ENCODE data around the gene ERICH3. TPM values are rescaled to one million over a fixed set of nuclear protein-coding genes. Genes with fewer than 3 reads are reported as not detected.
A peak's percentile ranks its signal among the peaks of the same experiment; 100 is the strongest.

ERICH3 gene
- total RNA-seq, 1 donor from 2014 or later, result not detected

DNA sequence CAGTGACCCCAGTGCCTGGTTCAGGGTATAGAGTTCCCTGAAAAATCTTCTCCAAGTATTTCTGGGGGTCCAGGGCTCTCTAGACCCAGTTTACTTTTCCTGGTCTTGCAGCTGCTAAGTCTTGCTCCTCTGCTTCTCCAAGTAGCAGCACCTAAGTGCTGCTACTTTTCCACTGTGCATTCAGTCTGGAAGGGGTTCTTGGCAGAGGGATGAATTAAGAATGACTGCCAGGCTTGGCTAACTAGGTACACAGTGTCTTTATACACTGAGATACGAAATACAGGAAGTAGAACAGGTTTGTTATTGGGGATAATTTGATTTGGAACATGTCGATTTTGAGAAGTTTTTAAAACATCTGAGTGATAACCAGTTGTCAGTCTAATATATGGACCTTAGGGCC, 24.2 kb upstream of the ERICH3 start:
- Histone ChIP-seq H3K27ac (no peak overlapping the region), H3K36me3 (peaks cover 9% of the 10 kb centered on the region), H3K9me3 (no peaks in the 10 kb centered on the region), H3K4me1 (no peaks in the 10 kb centered on the region), H3K27me3 (no peaks in the 10 kb centered on the region), H3K4me3 (no peak overlapping the region)
- intact Hi-C loops (cut with DNase I), result no loop called here
- TF ChIP-seq, protein P1, sequence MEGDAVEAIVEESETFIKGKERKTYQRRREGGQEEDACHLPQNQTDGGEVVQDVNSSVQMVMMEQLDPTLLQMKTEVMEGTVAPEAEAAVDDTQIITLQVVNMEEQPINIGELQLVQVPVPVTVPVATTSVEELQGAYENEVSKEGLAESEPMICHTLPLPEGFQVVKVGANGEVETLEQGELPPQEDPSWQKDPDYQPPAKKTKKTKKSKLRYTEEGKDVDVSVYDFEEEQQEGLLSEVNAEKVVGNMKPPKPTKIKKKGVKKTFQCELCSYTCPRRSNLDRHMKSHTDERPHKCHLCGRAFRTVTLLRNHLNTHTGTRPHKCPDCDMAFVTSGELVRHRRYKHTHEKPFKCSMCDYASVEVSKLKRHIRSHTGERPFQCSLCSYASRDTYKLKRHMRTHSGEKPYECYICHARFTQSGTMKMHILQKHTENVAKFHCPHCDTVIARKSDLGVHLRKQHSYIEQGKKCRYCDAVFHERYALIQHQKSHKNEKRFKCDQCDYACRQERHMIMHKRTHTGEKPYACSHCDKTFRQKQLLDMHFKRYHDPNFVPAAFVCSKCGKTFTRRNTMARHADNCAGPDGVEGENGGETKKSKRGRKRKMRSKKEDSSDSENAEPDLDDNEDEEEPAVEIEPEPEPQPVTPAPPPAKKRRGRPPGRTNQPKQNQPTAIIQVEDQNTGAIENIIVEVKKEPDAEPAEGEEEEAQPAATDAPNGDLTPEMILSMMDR (IDR thresholded peaks at IDR 0.05), result no peak
- DNase-seq, result no peak
- no peak for ATAC-seq

DNA sequence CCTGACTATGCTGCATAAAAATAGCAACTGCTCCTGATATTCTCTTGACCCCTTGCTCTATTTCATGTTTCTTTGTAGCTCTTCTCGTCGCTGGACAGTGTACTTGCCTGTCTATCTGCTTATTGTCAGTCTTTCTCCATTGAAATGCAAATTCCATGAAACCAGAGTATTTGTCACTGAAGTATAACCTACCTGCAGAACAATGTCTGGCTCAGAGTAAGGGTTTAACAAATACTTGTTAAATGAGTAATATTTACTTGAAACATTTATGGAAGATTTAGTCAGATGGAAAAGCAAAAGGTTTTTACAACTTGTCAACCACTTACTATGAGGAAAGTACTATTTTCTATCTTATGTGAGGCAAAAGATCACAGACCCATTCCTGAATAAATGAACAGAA, 19.9 kb upstream of the ERICH3 start:
- H3K4me3 ChIP-seq, result no peak overlapping the region
- no peak overlapping the region for H3K27ac ChIP-seq
- TF ChIP-seq, protein P1 (IDR thresholded peaks at IDR 0.05), result no peak
- no peaks in the 10 kb centered on the region for H3K4me1 ChIP-seq
- no peaks in the 10 kb centered on the region for H3K36me3 ChIP-seq
- H3K9me3 ChIP-seq, result no peaks in the 10 kb centered on the region
- no peaks in the 10 kb centered on the region for H3K27me3 ChIP-seq
- DNase-seq (no peak), ATAC-seq (no peak)
- intact Hi-C loops (cut with DNase I), result no loop called here

DNA sequence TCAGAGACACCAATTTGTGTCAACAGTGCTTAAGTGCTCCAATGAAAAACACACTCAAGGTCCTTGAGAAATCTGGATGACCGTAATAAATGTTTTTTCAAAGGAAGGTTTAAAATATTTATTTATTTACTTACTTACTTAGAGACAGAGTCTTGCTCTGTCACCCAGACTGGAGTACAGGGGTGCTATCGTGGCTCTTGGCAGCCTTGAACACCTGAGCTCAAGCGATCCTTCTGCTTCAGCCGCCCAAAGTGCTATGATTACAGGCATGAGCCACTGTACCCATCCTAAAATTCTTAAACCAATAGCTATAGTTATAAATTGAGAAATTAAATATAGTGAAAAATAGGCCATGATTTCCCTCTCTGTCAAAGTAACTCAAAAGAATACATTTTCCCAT, 17.3 kb upstream of the ERICH3 start:
- intact Hi-C loops (cut with DNase I), result no loop called here
- no peak overlapping the region for H3K4me3 ChIP-seq
- no peaks in the 10 kb centered on the region for H3K4me1 ChIP-seq
- H3K36me3 ChIP-seq, result no peaks in the 10 kb centered on the region
- ATAC-seq, result no peak
- no peaks in the 10 kb centered on the region for H3K9me3 ChIP-seq
- TF ChIP-seq, protein P1 (IDR thresholded peaks at IDR 0.05), result no peak
- DNase-seq, result no peak
- H3K27me3 ChIP-seq, result no peaks in the 10 kb centered on the region
- no peak overlapping the region for H3K27ac ChIP-seq

DNA sequence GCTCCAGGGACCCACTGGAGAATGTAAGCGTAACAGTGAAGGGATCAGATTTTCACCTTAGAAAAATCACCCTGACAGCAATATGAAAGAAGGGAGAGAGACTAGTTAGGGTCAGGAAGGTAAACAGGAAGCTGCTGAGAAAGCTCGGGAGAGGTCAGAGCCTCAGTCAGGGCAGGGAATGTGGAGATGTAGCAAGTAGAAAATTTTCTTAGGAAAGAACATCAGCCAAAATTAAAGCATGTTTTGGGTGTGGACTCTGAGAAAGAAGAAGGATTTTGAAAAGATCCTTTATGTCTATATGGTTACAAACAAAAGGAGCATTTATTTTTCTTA, 16.7 kb upstream of the ERICH3 start:
- TF ChIP-seq, protein P1 (IDR thresholded peaks at IDR 0.05), result no peak
- H3K36me3 ChIP-seq, result no peaks in the 10 kb centered on the region
- DNase-seq (no peak), ATAC-seq (no peak)
- H3K4me1 ChIP-seq, result no peaks in the 10 kb centered on the region
- H3K9me3 ChIP-seq, result no peaks in the 10 kb centered on the region
- no peak overlapping the region for H3K27ac ChIP-seq
- intact Hi-C loops (cut with DNase I), result no loop called here
- no peaks in the 10 kb centered on the region for H3K27me3 ChIP-seq
- H3K4me3 ChIP-seq, result no peak overlapping the region

DNA sequence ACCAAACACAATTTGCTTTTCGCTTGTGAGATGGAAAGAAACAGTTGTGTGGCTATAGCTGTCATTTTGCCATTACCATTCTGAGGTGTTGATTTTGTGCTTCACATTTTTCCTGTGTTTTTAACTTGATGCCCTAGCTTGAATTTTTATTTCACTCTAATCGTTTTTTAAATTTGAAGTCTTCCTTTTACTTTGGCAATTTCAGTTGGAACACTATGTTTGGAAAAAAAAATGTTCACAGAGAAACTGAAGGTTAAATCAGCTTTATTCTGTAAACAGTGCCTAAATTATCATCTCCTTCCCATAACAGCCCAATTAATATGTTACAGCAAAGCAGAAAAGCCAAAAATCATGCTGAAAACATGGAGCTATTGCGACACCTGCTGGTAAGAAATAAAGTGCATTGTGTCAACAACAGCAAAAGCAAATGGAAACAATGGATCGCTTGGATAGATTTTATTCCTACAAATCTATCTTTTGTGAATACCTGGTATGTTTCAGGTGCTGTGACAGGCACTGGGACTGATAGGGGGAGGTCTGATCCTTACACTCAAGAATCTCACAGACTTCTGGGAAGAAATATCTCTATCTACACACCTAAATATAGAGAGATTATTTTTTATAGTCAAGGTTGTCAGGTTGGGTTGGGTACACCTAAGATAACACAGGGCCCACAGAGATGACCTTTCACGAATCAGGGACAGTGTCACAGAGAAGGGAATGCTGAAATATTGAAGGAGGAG, 16.2 kb upstream of the ERICH3 start:
- ATAC-seq, result peak; percentile 65
- Histone ChIP-seq H3K4me1 (no peaks in the 10 kb centered on the region), H3K9me3 (no peaks in the 10 kb centered on the region), H3K27ac (no peak overlapping the region), H3K4me3 (no peak overlapping the region), H3K36me3 (no peaks in the 10 kb centered on the region), H3K27me3 (no peaks in the 10 kb centered on the region)
- intact Hi-C loops (cut with DNase I), result no loop called here
- no peak for DNase-seq
- TF ChIP-seq, protein P1 (IDR thresholded peaks at IDR 0.05), result peak; percentile 87

DNA sequence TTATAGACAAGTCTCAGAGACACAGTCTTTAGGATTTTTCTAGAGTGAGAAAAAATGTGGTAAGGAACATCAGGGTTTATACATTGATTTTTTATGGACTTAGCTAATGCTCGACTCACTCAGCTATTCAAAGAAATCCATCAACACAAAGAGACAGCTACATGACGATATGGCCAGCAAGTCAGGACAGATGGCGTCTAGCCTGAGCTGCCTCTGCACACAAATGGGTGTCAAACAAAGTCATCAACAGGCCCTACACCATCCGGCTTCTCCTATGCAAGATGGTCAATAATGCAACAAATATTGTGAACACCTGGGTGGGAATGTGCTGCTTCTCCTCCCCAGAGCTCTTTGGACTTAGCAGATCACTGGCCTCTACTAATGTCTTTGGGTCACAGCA, 13.3 kb upstream of the ERICH3 start:
- intact Hi-C loops (cut with DNase I), result no loop called here
- Histone ChIP-seq H3K27me3 (no peaks in the 10 kb centered on the region), H3K4me3 (no peak overlapping the region), H3K4me1 (no peaks in the 10 kb centered on the region), H3K27ac (no peak overlapping the region), H3K36me3 (no peaks in the 10 kb centered on the region), H3K9me3 (no peaks in the 10 kb centered on the region)
- TF ChIP-seq, protein P1 (IDR thresholded peaks at IDR 0.05), result no peak
- ATAC-seq (no peak), DNase-seq (no peak)

Measured in upper lobe of right lung (tissue), 1 donor.